Epidermal melanocyte (primary cell): Measurements from ENCODE around the gene CSNK1D.
A peak's percentile ranks its signal among the peaks of the same experiment; 100 is the strongest.

Source experiments
- DNase-seq: peaks from one replicate; pipeline ENCODE4 v3.0.0; 2011; ENCODE audit warnings: low spot score; ENCODE audit not compliant: insufficient read length

The CSNK1D gene

GRCh38 chr17:82240506-82241182 lies 32.9 kb downstream of the CSNK1D start:
- no peak for DNase-seq

- no peak for DNase-seq
These were observed 33.5 kb downstream of the CSNK1D start for GRCh38 chr17:82239926-82240505.

- no peak for DNase-seq
These were observed 34.0 kb downstream of the CSNK1D start for GRCh38 chr17:82239401-82239925.

- DNase-seq: no peak
These were observed 34.9 kb downstream of the CSNK1D start for GRCh38 chr17:82238472-82239201.

GRCh38 chr17:82237746-82238471 lies 35.6 kb downstream of the CSNK1D start:
- no peak for DNase-seq

- DNase-seq: no peak
These were observed 36.3 kb downstream of the CSNK1D start for GRCh38 chr17:82237083-82237745.

GRCh38 chr17:82236142-82236971 lies 37.1 kb downstream of the CSNK1D start:
- DNase-seq: no peak

GRCh38 chr17:82235775-82236141 lies 37.7 kb downstream of the CSNK1D start:
- no peak for DNase-seq

GRCh38 chr17:82235056-82235774 lies 38.3 kb downstream of the CSNK1D start:
- no peak for DNase-seq

- no peak for DNase-seq
These were observed 39.1 kb downstream of the CSNK1D start for GRCh38 chr17:82234211-82235055.

GRCh38 chr17:82232876-82233785 lies 40.4 kb downstream of the CSNK1D start:
- DNase-seq: no peak

- DNase-seq: no peak
These were observed 41.1 kb downstream of the CSNK1D start for GRCh38 chr17:82232322-82232820.

GRCh38 chr17:82231562-82232321 lies 41.8 kb downstream of the CSNK1D start:
- peak; percentile 78 for DNase-seq

- DNase-seq: no peak
These were observed 42.3 kb downstream of the CSNK1D start for GRCh38 chr17:82231312-82231561.

GRCh38 chr17:82230609-82231311 lies 42.7 kb downstream of the CSNK1D start:
- DNase-seq: peak; percentile 92
